Right kidney (tissue), 1 donor: Measurements from ENCODE around the gene HIF1A.
"Not testable (repeated sequence)": the region's sequence is repeated elsewhere in the genome, so short reads cannot be mapped to it uniquely, and the experiment has no call there.

Experiments
- DNase-seq: peaks from one replicate; pipeline ENCODE4 v3.0.0-alpha.2; 2016

HIF1A gene

DNA sequence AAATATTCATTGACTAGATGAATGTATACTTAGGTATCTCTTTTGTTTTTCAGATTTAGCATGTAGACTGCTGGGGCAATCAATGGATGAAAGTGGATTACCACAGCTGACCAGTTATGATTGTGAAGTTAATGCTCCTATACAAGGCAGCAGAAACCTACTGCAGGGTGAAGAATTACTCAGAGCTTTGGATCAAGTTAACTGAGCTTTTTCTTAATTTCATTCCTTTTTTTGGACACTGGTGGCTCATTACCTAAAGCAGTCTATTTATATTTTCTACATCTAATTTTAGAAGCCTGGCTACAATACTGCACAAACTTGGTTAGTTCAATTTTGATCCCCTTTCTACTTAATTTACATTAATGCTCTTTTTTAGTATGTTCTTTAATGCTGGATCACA, 51.6 kb downstream of the HIF1A start:
- no peak for DNase-seq

DNA sequence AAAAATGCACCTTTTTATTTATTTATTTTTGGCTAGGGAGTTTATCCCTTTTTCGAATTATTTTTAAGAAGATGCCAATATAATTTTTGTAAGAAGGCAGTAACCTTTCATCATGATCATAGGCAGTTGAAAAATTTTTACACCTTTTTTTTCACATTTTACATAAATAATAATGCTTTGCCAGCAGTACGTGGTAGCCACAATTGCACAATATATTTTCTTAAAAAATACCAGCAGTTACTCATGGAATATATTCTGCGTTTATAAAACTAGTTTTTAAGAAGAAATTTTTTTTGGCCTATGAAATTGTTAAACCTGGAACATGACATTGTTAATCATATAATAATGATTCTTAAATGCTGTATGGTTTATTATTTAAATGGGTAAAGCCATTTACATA, 52.0 kb downstream of the HIF1A start:
- no peak for DNase-seq

DNA sequence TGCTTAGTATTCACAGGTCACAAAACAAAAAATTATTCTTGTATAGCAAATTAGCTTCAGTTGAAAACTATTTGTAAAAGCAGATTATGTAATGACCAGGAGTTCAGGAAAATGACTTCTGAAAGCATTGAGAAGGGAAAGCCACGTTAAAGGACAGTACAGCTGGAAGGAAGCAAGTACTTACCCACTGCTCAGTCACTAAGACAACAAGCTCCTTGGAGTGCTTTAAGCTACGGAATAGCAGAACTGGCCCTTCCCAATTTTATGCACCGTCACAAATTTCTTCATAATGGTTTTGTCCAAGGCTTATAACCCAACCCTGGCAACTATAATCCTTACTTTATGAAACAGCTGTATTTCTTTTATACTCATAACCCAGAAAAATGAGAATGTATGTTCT, 54.0 kb downstream of the HIF1A start:
- DNase-seq: no peak

DNA sequence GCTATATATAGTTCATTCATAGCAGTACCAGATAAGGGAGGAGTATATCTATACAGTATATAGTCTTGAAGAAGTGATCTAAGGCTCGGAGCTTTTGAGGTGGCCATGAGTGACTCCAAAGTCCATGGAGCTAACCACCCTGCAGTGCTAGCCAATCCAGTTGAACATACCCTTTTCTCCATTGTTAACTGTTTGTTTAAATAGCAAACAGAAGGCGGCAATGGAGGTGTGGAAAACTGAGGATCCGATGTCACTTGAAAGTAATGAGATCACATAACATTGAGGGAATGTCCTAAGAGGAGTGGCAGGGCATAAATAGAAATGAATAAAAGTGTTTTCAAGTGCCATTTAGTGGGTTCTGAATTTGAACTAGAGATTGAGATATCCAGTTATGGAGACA, 54.6 kb downstream of the HIF1A start:
- no peak for DNase-seq

GRCh38 chr14:61750708-61751474, 55.6 kb downstream of the HIF1A start:
- DNase-seq: peak; percentile 82

GRCh38 chr14:61751475-61751989, 56.2 kb downstream of the HIF1A start:
- DNase-seq: no peak

- no peak for DNase-seq
Measured at GRCh38 chr14:61752626-61753025, 57.3 kb downstream of the HIF1A start.

- DNase-seq: no peak
Measured at GRCh38 chr14:61753631-61754030, 58.3 kb downstream of the HIF1A start.

DNA sequence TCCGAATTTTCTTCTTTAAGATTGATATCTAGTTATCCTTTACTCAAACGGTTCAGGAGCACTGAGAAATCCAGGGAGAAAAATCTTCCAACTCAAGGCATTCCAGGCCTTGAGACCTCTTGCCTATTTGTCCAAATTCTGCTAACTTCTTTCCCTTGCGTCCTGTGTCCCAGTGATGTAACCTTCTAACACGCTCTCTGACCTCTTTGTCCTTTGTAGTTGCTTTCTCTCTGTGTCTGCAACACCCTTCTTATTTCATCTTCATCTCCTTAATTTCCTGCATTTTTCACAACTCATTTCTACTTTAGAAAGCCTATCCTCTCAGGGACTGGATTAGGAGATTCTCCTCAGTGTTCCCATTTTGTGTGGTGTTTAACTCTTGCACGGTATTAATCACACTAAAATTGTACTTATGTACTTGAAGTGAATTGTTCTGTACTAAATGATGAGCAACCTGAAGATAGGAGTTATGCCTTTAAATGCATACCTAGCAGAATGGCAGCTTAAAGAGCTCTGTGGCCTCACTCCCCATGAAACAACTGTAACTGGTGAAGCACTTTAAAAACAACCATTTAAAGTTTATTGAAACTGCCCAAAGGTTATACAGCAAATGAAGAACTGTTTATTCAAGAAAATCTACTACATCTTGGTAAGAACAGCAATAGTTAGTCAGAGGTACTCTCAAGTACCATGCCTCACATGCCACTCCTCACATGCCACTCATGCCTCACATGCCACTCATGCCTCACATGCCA, 59.5 kb downstream of the HIF1A start:
- no peak for DNase-seq

DNA sequence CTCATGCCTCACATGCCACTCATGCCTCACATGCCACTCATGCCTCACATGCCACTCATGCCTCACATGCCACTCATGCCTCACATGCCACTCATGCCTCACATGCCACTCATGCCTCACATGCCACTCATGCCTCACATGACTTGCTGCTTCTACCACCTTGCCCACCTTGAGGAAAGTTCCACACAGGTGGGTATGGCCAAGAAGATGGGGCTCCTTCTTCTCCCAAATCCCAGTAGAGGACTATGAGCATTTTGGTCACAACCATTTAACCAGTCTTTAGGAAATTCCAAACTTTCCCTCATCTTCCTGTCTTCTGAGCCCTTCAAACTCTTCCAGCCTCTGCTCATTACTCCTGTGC, 60.0 kb downstream of the HIF1A start:
- not testable (repeated sequence) for DNase-seq

GRCh38 chr14:61756135-61756534, 60.8 kb downstream of the HIF1A start:
- DNase-seq: no peak

- no peak for DNase-seq
Measured at GRCh38 chr14:61759878-61760277, 64.6 kb downstream of the HIF1A start.

DNA sequence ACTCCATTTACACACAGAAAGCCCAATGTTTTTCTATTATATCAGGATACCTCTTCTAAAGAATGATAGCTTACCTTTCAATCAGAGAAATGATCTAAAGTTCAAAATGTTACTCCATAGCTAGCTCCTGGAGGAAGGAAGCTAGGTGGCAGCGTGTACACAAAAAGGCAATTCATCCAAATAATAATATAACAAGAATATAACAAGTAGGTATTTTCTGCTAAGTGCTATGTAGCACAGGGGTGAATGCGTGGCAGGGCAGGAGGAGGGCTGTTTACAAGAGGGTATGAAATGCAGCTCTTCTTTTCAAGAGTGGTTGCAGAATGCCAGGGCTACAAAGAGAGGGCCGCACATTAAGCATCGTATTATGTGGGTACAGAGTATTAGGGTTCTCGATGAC, 66.2 kb downstream of the HIF1A start:
- DNase-seq: no peak

DNA sequence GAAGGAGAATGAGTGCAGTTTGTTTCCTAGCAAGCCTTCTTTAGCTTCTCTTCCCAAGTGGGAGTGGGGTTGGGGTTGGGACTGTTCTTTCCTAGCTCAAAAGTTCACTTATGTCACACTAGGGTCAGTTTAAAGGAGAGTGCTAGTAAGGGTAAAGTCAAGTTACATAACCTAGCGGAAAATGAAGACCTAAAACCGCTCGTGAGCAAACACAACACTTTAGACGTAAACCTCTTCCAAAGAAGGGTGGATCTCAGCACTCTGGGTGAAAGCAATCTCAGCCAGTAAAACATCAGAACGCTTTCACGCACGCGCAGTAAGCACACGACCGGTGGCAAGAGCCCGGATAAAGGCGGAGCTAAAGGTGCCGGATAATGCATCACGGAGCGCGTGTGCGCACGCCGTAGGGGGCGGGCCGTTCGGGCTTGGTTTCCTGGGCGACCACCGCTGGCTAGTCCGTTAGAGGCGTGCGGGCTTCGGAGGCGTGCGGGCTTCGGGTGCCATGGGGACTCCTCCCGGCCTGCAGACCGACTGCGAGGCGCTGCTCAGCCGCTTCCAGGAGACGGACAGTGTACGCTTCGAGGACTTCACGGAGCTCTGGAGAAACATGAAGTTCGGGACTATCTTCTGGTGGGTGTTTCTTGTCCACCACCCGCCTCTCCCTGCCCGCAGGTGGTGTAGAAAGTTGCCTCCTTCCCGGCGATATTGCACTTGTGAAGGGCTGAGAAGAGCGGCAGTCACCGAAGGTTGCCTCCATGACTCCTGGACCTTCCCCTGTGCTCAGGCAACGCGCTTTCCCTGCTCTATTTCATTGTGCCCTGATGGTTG, 66.9 kb downstream of the HIF1A start, which contains the start of gene SNAPC1:
SNAPC1 (plus strand) TSS at position 462 of the 828 bp plus-strand sequence; CDS start at position 503, 41 bp downstream.
- peak; percentile 86 for DNase-seq

GRCh38 chr14:61764342-61765122, 69.2 kb downstream of the HIF1A start:
- DNase-seq: no peak

DNA sequence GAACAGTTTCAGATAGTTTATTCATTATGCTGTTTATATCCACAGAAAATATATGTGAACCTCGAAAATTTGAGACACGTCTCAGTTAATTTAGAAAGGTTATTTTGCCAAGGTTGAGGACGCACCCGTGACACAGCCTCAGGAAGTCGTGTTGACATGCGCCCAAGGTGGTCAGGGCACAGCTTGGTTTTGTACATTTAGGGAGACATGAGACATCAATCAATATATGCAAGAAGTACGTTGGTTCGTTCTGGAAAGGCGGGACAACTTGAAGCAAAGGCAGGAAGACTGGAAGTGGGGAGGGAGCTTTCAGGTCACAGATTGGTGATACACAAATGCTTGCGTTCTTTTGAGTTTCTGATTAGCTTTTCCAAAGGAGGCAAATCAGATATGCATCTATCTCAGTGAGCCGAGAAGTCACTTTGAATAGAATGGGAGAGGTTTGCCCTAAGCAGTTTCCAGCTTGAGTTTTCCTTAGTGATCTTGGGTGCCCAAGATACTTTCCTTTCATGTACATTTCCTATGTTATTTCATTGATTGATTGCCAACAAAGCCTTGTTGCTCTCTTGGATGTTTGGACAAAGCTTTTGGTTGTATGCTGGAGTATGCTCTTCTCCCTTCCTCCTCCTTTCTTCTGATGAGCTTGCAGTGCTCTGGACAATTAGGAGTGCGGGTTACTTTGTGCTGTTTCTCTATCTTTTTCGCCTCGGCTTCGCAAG, 70.1 kb downstream of the HIF1A start:
- no peak for DNase-seq

DNA sequence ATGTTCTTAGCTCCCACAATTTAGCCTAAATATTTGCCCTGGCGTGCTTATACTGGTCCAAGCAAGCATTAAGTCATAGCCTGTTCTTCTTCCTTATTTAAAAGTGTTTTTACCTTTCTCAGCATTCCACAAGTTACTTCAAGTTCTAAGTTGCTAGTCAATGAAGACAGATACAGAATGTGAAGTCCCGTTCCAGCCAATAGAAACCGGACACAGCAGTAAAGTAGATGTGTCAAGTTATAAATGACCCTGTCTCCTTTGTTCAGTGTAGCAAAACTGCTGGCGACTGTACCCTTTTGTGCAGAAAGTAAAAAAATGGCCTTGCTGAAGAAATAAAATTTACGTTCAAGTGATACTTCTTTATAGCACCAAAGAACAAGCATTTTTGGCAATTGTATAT, 70.8 kb downstream of the HIF1A start:
- no peak for DNase-seq

GRCh38 chr14:61768240-61768639, 72.9 kb downstream of the HIF1A start:
- DNase-seq: no peak

GRCh38 chr14:61769893-61770292, 74.6 kb downstream of the HIF1A start:
- DNase-seq: no peak

- no peak for DNase-seq
Measured at GRCh38 chr14:61774861-61775260, 79.5 kb downstream of the HIF1A start.

DNA sequence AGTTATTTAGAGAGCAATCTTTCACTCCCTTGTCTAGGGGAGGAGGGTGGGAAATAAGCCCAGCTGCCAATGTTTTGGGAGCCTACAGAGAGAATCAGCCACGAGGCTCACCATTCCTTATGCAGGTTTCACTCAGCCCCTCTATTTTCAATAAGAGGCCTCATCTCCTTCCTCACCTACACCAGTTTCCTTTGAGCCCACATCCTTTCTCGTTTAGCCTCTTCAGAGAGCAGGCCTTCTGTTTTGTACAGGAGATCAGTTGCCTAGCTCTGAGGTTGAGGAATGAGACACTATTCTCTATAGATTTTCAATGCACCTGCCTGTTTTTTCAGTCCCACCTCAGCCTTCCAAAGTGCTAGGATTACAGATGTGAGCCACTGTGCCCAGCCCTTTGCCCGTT, 84.8 kb downstream of the HIF1A start:
- DNase-seq: no peak
